ENCODE data around the gene CDH13.

DNA sequence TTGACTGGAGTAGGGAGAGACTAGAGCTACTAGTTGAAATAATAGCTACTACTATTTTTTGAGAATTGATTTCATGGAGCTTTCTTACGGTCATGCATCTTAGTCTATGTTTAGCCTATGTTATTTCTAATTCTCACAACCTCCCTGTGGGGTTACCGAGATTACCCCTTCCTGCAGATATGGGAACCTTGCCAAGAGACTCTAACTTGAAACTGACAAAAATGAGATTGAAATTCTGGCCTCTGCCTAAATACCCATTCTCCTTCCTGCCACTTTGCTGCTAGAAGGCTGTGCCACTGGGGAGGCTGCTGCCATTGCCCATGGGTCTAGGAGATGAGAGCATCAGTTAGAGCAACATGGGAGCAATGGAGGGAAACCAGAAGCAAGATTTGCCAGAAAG, 410.3 kb downstream of the CDH13 start:
- TF ChIP-seq POLR2A (IDR thresholded peaks at IDR 0.05; ENCODE audit: low read depth) = no peak
- TF ChIP-seq, protein P1, sequence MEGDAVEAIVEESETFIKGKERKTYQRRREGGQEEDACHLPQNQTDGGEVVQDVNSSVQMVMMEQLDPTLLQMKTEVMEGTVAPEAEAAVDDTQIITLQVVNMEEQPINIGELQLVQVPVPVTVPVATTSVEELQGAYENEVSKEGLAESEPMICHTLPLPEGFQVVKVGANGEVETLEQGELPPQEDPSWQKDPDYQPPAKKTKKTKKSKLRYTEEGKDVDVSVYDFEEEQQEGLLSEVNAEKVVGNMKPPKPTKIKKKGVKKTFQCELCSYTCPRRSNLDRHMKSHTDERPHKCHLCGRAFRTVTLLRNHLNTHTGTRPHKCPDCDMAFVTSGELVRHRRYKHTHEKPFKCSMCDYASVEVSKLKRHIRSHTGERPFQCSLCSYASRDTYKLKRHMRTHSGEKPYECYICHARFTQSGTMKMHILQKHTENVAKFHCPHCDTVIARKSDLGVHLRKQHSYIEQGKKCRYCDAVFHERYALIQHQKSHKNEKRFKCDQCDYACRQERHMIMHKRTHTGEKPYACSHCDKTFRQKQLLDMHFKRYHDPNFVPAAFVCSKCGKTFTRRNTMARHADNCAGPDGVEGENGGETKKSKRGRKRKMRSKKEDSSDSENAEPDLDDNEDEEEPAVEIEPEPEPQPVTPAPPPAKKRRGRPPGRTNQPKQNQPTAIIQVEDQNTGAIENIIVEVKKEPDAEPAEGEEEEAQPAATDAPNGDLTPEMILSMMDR (IDR thresholded peaks at IDR 0.05) = no peak

Data from esophagus muscularis mucosa (tissue), 3 donors.